AG04450 (cell line): Measurements from ENCODE around the gene CRYGN. TPM values are rescaled to one million over a fixed set of nuclear protein-coding genes. Genes with fewer than 3 reads are reported as not detected.

Source experiments
- CTCF ChIA-PET: fragments of 300-600, 350-600 bp; formaldehyde crosslinking; extraction: SDS; loops from one replicate; lab custom pipeline; 2022; ENCODE audit warnings: antibody characterized with exemption, inconsistent platforms; lab: Charles Lee
- POLR2A ChIA-PET: fragments of 350-600 bp; formaldehyde crosslinking; extraction: SDS; loops from one replicate; lab custom pipeline; 2021; ENCODE audit warnings: antibody characterized with exemption, inconsistent platforms; lab: Yijun Ruan, JAX
- DNase-seq: peaks from one replicate; pipeline ENCODE4 v3.0.0-alpha.2; 2011; ENCODE audit warnings: low read depth, low spot score
- H3K27ac ChIP-seq: one replicate; pipeline ENCODE4 v1.5.1; 2012; ENCODE audit warnings: low read depth, low read length, control low read depth
- H3K27me3 ChIP-seq: one replicate; pipeline ENCODE4 v1.6.0; 2012; ENCODE audit warnings: low read length; ENCODE audit not compliant: control insufficient read depth, insufficient read depth
- H3K4me3 ChIP-seq: 2 replicates; pipeline ENCODE4 v1.5.1; 2011; ENCODE audit warnings: mild to moderate bottlenecking, low read depth, low read length, control low read depth
- H3K9me3 ChIP-seq: 2 replicates; pipeline ENCODE4 v1.5.1; 2012; ENCODE audit warnings: low read length; ENCODE audit not compliant: control insufficient read depth, insufficient read depth
- polyA plus RNA-seq: library from polyadenylated mRNA; depleted of rRNA; stranded (reverse); fragments of >200 nt; gene quantifications from 2 replicates; pipeline ENCODE4 v1.2.3, GENCODE V29; 2011
- TF ChIP-seq, protein P1 (sequence below): IDR thresholded peaks from 2 replicates; pipeline ENCODE4 v1.5.1; 2011; ENCODE audit warnings: low read depth, low read length, control low read depth, inconsistent platforms

CRYGN gene
- polyA plus RNA-seq, 1 experiment = not detected

DNA sequence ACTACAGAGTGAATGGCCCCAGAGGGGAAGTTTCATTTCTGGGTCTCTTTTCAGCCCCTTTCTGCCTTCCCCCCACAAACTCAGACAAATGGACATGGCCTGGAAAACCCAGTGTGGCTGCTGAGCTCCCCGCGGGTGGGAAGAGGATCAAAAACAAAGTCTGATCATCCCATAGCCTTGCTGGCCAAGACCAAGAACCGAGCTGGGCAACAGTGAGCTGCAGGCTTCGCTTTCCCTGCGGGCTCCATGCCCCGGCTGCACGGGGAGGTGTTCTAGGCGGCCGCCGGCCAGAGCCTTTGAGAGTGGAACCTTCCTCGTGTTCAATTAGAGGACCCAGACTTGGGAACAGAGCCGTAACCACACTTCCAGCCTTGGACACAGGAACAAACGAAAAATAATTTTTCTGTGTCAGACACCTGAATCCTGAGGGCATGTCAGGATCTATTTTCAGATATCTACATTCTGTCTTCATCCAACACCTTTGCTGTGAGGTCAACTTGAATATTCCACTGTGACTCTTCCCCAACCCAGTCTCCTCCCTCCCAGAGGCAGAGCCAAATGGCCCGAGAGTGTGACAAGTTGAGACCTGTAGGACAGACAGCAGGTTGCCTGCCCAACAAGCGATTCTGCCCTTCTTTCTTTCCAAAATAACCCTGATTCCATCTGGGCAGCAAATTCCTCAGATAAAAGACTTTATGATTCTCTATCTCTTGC is 56.1 kb downstream of the CRYGN start:
- TF ChIP-seq, protein P1, sequence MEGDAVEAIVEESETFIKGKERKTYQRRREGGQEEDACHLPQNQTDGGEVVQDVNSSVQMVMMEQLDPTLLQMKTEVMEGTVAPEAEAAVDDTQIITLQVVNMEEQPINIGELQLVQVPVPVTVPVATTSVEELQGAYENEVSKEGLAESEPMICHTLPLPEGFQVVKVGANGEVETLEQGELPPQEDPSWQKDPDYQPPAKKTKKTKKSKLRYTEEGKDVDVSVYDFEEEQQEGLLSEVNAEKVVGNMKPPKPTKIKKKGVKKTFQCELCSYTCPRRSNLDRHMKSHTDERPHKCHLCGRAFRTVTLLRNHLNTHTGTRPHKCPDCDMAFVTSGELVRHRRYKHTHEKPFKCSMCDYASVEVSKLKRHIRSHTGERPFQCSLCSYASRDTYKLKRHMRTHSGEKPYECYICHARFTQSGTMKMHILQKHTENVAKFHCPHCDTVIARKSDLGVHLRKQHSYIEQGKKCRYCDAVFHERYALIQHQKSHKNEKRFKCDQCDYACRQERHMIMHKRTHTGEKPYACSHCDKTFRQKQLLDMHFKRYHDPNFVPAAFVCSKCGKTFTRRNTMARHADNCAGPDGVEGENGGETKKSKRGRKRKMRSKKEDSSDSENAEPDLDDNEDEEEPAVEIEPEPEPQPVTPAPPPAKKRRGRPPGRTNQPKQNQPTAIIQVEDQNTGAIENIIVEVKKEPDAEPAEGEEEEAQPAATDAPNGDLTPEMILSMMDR = no peak
- no peaks in the 10 kb centered on the region; the same call in 1 of the 2 replicates for H3K9me3 ChIP-seq
- no peak overlapping the region for H3K4me3 ChIP-seq
- DNase-seq = no peak
- no peak overlapping the region for H3K27ac ChIP-seq
- POLR2A ChIA-PET = interaction anchor here (0.7 kb wide), 1 partner anchor 139 kb away, joined by 5 read pairs; no protein-coding TSS in a partner anchor
- peaks cover 56% of the 10 kb centered on the region for H3K27me3 ChIP-seq
- CTCF ChIA-PET = interaction anchor here (0.9 to 2.0 kb wide), 2 partner anchors 12 to 15 kb away, joined by 3 to 7 read pairs; no protein-coding TSS in a partner anchor

DNA sequence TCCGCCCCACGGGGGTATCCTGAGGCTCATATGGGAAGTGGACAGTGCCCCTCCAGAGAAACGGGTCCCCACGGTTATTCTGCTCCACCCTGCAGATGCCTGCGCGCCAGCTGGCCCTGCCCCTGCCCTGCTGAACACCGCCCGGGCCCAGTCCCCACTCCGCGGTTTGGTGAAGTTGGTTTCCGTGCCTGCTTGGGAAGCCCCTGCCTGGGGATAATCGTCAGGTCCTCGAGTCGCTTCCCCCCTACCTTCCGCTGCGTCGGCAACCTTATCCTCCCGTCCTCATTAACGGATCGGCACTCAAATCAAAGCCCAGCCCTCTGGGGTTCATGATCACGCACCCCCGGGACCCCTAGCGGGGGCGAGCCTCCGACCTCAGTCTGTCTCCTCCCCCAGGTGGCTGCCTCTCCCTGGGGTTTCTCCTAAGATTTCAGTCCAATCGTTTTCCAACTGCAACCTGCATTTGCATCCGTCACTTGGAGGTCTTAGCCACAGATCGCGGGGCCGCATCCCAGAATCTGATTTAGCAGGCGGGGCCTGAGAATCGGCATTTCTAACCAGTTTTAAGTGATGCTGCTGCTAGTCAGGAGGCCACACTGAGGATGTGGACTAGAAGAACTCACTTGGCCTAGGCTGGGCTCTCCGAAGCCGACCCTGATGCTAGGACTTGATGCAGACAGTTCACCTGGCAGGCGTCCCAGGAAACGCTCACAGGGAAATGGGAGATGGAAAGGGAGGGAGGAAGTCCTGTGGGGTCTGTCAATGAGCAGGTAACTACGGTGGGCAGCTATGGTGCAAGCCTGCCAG is 57.7 kb downstream of the CRYGN start:
- TF ChIP-seq, protein P1 = no peak
- Histone ChIP-seq H3K9me3 (no peaks in the 10 kb centered on the region; the same call in 1 of the 2 replicates), H3K27me3 (peaks cover 53% of the 10 kb centered on the region), H3K4me3 (no peak overlapping the region), H3K27ac (no peak overlapping the region)
- ChIA-PET POLR2A (no interaction called here), CTCF (interaction anchor here (2.0 kb wide), 1 partner anchor 14 kb away, joined by 7 read pairs; no protein-coding TSS in a partner anchor)
- DNase-seq = no peak

DNA sequence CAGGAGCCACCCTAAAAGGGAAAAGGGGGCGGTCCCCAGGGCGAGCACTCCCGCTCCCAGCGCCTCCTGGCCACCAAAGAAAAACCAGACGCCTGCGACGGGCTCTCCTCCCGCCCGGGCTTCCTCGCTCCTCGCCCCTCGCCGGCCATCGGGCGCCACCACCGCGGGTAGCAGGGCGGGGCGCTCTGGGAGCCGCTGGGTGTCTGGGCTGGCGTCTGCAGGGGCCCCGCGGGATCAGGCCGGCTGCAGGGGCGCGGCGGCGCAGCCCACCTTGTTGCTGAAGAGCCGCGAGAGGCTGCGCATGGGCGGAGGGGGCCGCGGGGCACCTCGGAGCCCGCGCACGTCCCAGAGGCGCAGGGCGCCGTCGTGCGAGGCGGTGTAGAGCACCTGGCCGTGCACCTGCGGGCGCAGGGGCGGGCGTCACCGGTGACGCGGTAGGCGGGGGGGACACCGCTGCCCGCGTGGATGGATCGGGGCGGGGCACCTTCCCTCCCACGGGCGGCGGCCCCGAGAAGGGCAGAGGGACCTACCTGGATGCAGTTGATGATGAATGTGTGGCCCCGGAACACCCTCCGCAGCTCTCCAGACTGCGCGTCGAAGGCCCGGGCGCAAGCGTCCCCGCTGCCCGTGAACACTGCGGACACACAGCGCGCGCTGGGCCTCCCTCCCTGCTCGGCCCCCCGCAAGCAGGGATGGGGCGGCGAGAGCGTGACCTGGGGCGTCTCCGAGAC is 58.4 kb downstream of the CRYGN start:
- TF ChIP-seq, protein P1 = no peak
- CTCF ChIA-PET = no interaction called here
- POLR2A ChIA-PET = no interaction called here
- Histone ChIP-seq H3K27ac (no peak overlapping the region), H3K27me3 (peaks cover 51% of the 10 kb centered on the region), H3K4me3 (no peak overlapping the region), H3K9me3 (no peaks in the 10 kb centered on the region; the same call in 1 of the 2 replicates)
- no peak for DNase-seq

DNA sequence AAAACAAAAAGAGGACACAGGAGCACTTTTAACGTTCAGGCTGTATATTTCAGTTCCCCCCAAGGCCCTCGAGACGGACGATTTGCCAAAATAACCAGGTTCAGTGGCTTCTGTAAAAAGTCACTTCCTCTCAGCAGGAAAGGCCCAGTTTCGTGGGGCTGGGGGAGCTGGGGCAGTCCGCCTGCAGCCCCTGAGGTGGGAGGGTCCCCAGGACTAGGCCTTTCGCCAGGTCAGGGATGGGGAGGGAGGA is 58.9 kb downstream of the CRYGN start:
- Histone ChIP-seq H3K27ac (no peak overlapping the region), H3K27me3 (peaks cover 48% of the 10 kb centered on the region), H3K4me3 (no peak overlapping the region), H3K9me3 (no peaks in the 10 kb centered on the region; the same call in 1 of the 2 replicates)
- CTCF ChIA-PET = no interaction called here
- POLR2A ChIA-PET = no interaction called here
- TF ChIP-seq, protein P1 = no peak
- no peak for DNase-seq
